Measurements from ENCODE around the gene URGCP.

DNA sequence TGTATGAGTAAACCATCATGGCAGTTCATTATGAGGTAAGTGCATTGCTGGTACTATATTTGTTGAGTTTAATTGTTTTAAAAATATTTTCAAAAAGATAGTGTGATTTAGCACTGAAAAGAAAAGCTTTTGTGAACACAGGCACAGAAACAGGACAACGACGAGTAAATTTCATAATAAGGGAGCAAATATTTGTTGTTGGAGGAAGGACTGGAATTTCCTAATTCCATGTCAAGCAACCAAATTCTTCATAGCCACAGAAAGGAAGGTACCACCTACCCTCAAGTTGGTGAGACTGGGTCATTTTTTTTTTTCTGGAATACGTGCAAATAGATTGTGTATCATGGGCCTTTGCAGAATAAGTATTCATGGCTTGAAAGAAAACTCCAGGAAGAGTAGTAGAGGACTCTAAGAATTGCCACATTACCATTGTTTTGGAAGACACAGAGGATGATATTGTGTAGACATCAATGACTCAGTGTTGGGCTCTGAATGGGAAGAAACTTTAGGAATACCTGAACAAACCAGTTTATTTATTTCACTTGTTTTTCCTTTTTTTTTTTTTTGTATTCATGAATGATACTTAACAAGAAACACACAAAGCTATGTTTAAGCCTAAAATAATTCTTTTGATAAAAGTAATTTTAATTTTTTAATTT lies 27.6 kb upstream of the URGCP start:
- TF ChIP-seq, protein P1, sequence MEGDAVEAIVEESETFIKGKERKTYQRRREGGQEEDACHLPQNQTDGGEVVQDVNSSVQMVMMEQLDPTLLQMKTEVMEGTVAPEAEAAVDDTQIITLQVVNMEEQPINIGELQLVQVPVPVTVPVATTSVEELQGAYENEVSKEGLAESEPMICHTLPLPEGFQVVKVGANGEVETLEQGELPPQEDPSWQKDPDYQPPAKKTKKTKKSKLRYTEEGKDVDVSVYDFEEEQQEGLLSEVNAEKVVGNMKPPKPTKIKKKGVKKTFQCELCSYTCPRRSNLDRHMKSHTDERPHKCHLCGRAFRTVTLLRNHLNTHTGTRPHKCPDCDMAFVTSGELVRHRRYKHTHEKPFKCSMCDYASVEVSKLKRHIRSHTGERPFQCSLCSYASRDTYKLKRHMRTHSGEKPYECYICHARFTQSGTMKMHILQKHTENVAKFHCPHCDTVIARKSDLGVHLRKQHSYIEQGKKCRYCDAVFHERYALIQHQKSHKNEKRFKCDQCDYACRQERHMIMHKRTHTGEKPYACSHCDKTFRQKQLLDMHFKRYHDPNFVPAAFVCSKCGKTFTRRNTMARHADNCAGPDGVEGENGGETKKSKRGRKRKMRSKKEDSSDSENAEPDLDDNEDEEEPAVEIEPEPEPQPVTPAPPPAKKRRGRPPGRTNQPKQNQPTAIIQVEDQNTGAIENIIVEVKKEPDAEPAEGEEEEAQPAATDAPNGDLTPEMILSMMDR (IDR thresholded peaks at IDR 0.05) = no peak
- no peak for TF ChIP-seq POLR2AphosphoS5 (IDR thresholded peaks at IDR 0.05)
- TF ChIP-seq POLR2A (IDR thresholded peaks at IDR 0.05; ENCODE audit: low read depth) = no peak
- no peak for TF ChIP-seq EP300 (IDR thresholded peaks at IDR 0.05)
